SK-N-SH (cell line): ENCODE measurements around the gene GTF2A1L.

Experiments
- MEF2A ChIP-seq: IDR thresholded peaks from 2 replicates; pipeline ENCODE4 v1.4.0; 2012; ENCODE audit warnings: low read depth, borderline replicate concordance
- NFIC ChIP-seq: IDR thresholded peaks from 2 replicates; pipeline ENCODE4 v1.4.0; 2012; ENCODE audit warnings: borderline replicate concordance
- USF1 ChIP-seq: IDR thresholded peaks from 2 replicates; pipeline ENCODE4 v1.4.0; 2012; ENCODE audit warnings: low read depth, borderline replicate concordance
- YY1 ChIP-seq: IDR thresholded peaks from 2 replicates; pipeline ENCODE4 v1.4.0; 2012; ENCODE audit warnings: low read depth, mild to moderate bottlenecking

- TF ChIP-seq YY1 (no peak), USF1 (no peak), NFIC (no peak), MEF2A (no peak)
Observed at GRCh38 chr2:48696881-48697280, 79.2 kb downstream of the GTF2A1L start.
